ENCODE results near the gene CSF2.

The CSF2 gene

GRCh38 chr5:132073231-132074013, at the start of gene CSF2:
Gene CSF2, plus strand, starts transcription at chr5:132073789. Its CDS starts 35 bp downstream, at chr5:132073824.
- DNase-seq (ENCODE audit: extremely low read depth in 1 of 2, low read depth in 1 of 2) = no peak

GRCh38 chr5:132024117-132024435, 49.5 kb upstream of the CSF2 start:
- no peak for DNase-seq (ENCODE audit: extremely low read depth in 1 of 2, low read depth in 1 of 2)

GRCh38 chr5:132024789-132025402, 48.7 kb upstream of the CSF2 start:
- no peak for DNase-seq (ENCODE audit: extremely low read depth in 1 of 2, low read depth in 1 of 2)

- no peak for DNase-seq (ENCODE audit: extremely low read depth in 1 of 2, low read depth in 1 of 2)
These were observed 48.1 kb upstream of the CSF2 start for GRCh38 chr5:132025403-132025971.

DNA sequence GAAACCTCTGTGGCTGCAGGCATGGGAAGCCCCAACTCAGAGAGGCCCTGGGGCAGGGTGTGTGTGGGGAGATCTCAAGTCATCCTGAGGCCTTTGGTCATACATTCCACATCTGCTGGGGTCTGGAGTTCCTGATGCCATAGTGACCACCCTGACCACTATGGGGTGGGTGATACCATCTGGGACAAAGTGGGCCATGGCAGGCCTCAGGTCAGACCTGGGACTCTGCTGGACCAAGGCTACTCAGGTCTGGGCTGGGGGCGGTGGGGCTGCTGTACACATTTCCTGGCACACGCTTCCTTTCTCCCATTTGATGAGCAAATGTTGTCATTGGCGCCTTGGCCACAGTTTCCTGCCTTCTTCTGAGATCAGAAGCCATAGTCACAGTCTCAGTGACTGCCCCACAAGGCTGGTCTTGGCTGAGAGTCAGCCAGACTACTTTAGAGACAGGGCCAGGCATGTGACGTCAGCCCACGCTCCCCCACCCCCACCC, 47.0 kb upstream of the CSF2 start:
- peak in 1 of 2 donors; percentile 7 for DNase-seq (ENCODE audit: extremely low read depth in 1 of 2, low read depth in 1 of 2)

DNA sequence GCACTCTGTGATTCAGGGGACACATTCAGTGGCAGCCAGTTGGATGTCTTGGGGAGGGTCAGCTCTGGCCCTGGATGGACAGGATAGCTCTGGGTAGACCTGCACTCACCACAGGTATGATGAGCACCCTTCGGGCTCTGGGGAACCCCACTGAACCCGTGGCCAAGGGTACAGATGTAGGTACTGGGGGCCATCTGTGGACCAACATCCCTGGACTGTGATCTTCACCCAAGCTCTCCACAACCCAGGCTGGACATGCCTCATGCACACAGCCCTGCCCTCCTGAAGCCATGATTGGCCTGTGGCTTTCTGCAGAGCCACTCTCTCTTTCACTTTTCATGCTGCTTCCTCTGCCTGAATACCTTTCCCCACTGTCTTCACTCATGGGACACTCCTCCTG, 46.6 kb upstream of the CSF2 start:
- DNase-seq (ENCODE audit: extremely low read depth in 1 of 2, low read depth in 1 of 2) = no peak

DNA sequence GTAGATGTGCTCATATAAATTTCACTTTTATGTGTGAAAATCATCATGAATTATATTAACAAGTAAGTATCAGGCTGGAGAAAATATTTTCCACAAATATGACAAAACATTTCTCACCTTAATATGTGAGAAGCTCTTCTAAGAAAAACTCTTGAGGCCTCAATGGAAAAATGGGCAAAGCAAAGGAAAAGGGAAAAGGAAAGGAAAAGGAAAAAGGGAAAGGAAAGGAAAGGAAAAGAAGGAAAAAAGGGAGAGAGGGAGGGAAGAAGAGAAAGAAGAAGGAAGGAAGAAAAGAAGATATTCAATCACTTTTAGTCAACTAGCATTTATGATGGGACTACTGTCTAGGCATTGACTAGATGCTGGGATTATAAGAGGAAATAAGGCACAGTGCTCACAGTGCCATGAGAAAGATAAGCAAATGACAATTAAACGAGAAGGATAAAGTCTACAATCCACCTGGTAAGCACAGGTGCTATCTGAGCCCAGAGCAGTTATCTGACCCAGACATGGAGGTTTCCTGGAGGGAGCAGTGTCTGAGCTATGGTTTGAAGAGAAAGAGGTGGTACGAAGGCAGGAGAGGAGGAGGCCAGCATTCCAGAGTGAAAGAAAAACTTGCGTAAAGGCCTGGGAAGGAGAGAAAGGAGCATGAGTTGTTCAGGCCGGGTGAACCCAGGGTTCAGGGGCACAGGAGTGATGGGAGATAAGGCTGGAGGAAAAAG, 43.8 kb upstream of the CSF2 start:
- DNase-seq (ENCODE audit: extremely low read depth in 1 of 2, low read depth in 1 of 2) = no peak

DNA sequence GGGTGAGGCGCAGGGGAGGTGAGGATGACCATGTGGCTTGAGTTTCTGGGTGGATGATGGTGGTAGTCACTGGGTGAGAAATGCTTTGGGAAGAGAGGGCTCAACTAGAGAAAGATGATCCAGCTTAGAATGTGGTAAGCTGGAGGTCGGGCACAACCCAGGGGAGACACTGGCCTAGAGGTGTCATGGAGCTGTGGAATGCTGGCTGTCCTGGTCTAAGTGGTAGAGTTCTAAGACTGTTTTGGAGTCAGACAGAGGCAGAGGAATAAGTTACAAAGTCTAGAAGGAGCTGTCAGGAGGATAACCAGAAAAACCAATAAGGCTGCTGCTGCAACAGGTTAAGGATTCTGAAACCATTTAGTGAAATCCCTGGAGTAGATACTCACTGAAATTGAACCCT, 43.0 kb upstream of the CSF2 start:
- DNase-seq (ENCODE audit: extremely low read depth in 1 of 2, low read depth in 1 of 2) = no peak

DNA sequence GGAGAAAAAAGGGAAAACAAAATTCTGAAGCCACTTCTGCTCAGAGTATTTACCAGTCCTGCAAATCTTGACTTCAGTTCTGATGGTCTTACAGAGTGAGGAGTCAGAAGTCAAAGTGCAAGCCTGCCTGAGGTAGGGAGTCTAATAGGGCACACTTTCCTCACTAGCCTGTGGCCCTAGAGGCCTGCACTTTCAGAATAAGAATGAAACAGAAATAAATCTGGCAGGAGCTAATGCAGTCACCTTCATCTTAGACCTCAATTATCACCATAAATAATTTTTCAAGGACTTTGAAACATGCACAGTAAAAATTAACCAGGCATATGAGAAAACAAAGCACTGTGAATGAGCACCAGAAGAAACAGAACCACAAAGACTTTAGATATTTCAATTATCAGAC, 41.4 kb upstream of the CSF2 start:
- DNase-seq (ENCODE audit: extremely low read depth in 1 of 2, low read depth in 1 of 2) = no peak

- no peak for DNase-seq (ENCODE audit: extremely low read depth in 1 of 2, low read depth in 1 of 2)
These were observed 40.5 kb upstream of the CSF2 start for GRCh38 chr5:132033122-132033521.

- DNase-seq (ENCODE audit: extremely low read depth in 1 of 2, low read depth in 1 of 2) = no peak
These were observed 36.2 kb upstream of the CSF2 start for GRCh38 chr5:132037353-132037752.

GRCh38 chr5:132044207-132044606, 29.4 kb upstream of the CSF2 start:
- DNase-seq (ENCODE audit: extremely low read depth in 1 of 2, low read depth in 1 of 2) = no peak

DNA sequence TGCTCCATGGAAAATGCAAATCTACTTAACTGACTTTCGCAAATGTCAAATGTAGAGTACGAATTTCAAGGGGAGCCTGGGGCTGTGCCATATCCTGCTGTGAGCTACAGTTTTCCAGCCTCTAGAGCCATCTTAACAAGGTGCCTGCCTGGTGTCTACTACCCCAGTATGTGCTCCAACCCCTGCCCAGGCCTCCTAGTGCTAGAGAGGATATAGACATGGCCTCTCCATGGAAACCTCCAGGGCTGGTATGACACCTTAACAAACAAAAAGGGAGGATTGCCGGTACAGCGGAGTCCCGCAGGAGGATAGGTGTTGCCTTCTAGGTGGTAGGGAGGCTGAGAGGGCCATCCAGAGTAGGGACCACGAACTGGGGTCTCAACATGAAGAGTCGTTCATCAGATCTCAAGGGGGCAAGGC, 26.7 kb upstream of the CSF2 start:
- DNase-seq (ENCODE audit: extremely low read depth in 1 of 2, low read depth in 1 of 2) = no peak

DNA sequence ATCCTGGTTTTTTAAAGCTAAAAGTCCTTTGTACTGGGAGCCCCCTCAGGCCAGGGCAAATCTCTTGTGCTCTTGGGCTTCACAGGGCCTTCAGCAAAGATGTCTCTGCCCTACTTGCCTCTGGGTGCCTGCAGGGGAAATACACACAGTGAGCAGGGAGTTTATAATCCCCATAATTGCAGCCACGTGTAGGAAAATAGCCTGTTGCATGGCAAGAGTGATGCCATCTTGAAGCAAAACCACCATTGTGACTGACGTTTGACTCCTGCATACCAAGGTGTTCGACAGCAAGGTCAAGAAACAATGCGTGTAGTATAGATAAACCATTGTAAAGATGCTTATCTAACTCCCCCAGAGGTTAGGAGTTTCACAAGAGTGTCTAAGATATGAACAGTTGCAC, 24.5 kb upstream of the CSF2 start:
- DNase-seq (ENCODE audit: extremely low read depth in 1 of 2, low read depth in 1 of 2) = no peak

DNA sequence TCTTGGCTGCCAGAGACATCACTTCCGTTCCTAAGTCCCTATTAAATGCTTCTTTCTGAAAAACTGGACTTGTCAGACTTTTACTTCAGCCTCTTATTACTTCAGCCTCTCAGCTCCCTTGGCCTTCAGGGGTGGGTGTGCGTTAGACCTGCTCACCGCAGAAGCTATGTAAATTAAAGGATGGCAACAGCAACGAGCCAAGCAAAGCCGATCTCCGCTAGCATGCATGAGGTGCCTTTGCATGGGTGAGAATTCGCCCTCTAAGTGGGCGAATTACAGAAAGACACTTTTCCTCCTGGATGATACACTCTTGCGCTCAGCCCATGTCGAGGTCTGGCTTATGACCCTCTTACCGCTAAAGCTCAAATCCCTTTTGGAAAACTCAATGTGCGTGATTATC, 24.0 kb upstream of the CSF2 start:
- DNase-seq (ENCODE audit: extremely low read depth in 1 of 2, low read depth in 1 of 2) = no peak

DNA sequence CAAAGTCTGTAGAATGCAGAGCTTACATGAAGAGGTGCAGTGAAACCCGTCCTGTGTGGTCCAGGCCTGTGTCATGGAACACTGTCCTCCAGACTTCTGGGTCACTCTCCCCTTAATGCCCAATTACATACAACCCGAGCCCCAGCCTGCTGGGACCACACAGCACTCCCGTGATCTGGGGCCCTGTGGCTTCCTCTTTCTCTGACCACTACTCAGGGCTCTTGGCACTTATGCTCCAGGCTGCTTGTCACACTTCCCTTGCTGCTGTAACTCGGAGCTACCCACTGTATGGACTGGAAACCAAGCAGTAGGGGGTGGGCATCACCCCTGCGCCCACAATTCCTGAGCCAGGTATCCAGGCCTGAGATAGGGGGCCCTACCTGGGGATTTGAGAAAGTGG, 23.5 kb upstream of the CSF2 start:
- no peak for DNase-seq (ENCODE audit: extremely low read depth in 1 of 2, low read depth in 1 of 2)

GRCh38 chr5:132050661-132051552, 22.7 kb upstream of the CSF2 start:
- no peak for DNase-seq (ENCODE audit: extremely low read depth in 1 of 2, low read depth in 1 of 2)

DNA sequence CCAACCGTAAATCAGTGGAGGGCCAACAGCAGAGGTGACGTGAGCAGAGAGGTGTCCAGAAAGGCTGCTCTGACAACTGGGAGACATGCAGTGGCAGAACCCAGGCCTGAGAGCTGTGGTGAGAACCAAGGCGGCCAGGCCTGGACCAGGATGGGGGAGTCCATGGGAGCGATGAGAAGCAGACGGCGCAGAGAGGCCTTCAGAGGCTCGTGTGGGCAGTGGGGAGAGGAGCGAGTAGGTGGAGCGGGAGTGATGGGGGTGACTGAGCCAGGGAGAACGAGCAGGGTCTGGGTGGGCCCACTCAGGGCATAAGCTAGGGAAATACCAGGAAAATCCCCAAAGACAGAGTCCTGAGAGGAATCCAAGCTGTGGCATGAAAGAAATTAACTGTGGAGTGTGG, 21.1 kb upstream of the CSF2 start:
- no peak for DNase-seq (ENCODE audit: extremely low read depth in 1 of 2, low read depth in 1 of 2)

DNA sequence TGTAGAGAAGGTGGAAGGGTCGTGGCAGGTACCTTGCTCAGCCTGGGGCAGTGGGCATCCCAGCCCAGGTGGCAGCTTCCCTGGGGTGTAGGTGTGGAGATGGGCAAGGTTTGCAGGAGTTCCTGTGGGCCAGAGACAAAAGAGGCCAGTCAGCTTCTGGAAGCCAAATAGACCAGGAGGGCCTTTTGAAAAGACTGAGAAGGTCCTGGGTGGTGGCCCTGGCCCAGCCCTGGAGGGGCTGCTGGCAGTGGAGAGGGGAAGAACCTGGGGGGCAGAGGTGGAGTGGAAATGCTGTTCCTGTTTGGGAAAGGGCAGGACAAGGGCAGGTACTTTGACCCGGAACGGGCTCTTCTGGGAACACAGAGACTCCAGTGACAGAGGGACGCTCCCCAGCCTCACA, 20.1 kb upstream of the CSF2 start:
- no peak for DNase-seq (ENCODE audit: extremely low read depth in 1 of 2, low read depth in 1 of 2)

- no peak for DNase-seq (ENCODE audit: extremely low read depth in 1 of 2, low read depth in 1 of 2)
These were observed 19.4 kb upstream of the CSF2 start for GRCh38 chr5:132054031-132054696.

Measured in activated CD8-positive, alpha-beta memory T cell treated with anti-CD3 and anti-CD28 coated beads for 1 hour (primary cell).